GM19395 (cell line): Measurements from ENCODE around the gene ADGRL2.

ENCODE experiments used
- ATAC-seq: cut with Tn5 transposase; IDR thresholded peaks from one replicate; pipeline ENCODE4 v1.9.1; 2021; ENCODE audit warnings: mild to moderate bottlenecking, moderate library complexity; ENCODE audit not compliant: unreplicated experiment

Gene ADGRL2

DNA sequence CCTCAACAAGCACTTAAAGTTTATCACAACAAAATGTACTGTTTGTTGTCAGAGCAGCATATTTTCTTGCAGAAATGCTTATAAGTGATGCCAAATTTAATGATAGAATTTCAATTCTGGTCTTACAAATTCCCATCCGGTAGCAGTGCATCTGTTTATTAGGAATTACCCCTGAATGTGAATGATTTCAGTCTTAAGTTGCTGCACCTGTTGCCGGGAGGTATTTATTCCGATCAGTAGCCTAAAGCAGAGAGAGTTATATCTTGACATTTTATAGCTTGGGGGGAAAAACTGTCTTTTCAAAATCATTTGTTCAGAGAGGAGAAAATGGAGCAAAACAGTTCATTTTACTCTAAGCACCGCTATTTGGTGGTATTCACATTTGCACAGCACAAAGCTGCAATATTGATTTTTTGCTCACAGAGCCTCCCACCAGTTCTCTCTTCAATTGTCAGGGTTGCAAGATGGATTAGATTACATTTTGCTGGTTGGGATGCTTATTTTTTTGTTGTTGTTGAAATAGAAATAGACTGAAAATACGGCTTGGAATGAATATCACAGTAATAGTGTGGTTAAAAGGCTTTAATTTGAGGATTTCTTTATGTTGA, 98.6 kb downstream of the ADGRL2 start:
- ATAC-seq = no peak

DNA sequence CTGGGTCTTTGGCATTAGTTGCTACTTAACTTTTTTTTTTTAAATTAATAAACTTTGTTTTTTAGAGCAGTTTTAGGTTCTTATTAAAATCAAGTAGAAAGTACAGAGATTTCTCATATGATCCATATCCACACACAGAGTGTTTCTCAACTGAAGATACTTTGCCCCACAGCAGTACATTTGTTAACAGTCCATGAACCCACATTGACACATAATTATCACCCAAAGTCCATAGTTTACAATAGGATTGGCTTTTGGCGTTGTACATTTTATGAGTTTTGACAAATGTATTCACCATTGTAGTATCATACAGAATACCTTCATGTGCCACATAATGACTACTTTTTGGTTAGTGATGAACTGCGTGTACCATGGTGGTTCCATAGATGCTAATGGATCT, 106.8 kb downstream of the ADGRL2 start:
- no peak for ATAC-seq

DNA sequence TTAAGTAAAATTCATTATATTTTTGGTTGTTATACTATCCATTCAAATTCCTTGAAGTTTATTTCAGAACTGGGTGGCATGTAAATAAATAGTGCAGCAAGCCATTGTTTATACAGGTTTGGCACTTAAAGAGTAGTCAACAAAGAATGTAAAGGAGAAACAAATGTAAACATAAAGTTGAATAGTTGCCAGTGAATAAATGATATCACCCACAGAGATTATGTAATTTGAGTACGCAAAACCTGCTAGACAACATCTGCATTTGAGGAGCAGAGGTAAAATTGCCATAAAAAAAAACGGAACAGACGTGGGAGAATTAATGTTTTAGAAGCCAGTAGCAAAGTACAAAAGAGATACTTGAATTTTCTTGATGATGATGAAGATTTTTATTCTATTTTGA, 111.6 kb downstream of the ADGRL2 start:
- no peak for ATAC-seq

DNA sequence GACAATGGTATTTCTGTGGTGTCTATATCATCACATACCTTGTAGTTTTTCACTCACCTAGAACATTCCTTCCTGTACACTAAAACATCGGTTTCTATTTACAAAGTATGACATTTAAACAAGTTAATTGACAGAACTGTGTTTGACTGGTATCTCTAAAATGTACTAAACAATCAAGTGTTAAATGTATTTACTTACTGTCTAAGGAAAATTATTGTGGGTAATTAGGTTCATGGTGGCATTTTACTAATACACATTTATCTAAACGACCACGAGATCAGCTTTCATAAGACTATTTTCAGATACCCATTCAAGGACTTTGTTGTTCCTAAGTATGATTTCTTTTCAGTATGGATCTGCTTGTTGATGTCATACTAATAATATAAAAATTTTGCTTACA, 115.2 kb downstream of the ADGRL2 start:
- ATAC-seq = no peak

DNA sequence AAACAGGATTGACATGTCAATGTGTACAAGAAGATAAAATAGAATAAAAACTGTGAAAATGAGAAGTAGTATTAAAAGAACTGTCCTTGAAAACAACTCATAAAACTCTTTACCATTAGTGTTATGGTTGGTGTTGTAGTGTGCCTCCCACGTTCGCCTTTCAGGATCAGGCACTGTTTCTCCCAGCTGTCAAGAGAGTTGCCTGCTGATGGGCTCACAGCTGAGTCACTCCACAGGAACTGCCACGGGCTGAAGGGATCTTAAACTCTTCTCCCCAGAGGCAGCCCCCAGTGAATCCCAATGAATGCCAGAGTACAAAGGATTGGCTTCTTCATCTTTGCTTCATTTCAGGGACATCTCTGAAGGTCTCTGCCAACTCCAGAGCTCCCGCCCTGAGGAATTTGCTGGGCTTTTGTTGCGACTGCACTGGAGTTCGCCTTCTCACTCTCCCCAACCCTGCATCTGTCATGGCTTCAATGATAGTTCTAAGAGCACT, 119.6 kb downstream of the ADGRL2 start:
- ATAC-seq = no peak

DNA sequence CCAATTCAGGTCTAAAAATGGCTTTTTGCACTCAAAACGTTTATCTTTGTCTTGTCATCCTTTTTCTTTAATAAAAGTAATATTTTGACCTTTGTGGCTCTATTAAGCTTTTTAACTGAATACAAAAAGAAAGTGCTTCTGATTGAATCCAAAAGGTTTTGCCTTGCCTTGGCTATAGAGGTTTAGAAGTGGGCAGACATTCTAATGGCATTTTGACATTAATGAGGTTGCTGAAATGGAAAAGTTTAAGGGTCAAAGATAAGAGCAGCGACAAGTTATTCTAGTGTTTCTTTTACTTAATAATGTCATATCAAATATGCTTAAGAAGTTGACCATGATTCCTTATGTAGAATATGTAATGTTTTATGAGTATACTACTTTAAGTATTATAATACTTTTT, 120.2 kb downstream of the ADGRL2 start:
- ATAC-seq = no peak

DNA sequence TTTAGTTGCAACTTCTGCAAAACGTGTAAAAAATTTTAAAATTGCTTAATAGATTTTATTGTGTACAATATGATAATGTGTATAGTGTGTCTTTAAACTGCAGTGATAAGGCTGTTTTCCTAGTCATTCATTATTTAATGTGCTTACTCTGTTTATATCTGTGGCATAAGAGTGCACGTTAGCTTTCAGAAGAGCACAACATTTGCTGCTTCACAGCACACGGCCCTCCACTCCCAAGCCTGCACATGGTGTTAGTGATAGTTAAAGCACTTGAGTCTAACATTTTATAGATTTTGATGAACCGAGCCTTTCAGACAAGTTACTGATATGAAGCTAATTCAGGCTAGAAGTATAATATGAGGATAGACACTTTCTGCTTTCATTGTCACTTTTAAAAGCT, 120.6 kb downstream of the ADGRL2 start:
- ATAC-seq = no peak

DNA sequence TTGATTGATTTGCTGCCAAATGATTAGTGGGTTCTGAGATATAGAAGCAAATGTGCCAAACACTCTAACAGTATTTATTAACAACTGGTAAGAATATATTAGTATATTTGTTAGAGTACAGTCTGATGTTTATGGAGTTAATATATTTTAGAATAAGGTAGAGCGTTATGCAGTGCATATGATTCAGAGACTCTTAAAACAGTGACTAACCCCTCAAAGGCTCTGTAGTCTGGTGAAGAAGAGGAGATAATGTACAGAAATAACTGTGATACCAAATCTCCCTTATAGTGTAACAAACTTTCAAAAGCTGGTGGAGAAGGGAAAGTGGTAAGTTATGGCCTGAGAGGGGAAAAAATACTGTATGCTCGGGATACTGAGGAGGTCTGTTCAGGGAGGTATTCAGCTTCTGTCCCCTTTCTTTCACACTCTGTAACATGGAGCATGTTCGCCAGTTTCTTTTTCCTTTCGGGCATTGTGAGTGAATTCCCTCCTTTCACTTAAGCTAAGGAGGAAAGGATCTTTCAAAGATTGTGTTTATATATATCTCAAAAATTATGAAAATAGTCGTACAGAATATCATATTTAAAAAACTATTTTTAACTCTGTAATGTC, 121.2 kb downstream of the ADGRL2 start:
- no peak for ATAC-seq

DNA sequence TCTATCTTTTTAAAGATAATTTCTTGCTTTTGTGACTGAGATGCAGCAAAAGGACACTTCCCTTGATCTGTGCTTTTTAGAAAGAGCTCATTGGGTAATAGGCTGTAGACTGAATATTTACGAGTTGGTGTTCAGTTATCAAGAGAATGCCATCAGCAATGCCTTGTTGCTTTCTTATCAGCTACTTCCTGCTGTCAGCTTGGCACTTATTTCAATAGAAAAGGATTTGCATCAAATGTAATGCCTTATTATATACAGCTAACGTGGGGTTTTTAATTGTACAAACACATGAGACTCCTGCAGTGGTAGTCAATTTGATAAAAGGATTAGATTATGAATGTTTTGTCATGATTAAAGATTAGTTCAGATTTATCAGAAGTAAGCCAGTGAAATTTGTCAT, 122.2 kb downstream of the ADGRL2 start:
- ATAC-seq = no peak

DNA sequence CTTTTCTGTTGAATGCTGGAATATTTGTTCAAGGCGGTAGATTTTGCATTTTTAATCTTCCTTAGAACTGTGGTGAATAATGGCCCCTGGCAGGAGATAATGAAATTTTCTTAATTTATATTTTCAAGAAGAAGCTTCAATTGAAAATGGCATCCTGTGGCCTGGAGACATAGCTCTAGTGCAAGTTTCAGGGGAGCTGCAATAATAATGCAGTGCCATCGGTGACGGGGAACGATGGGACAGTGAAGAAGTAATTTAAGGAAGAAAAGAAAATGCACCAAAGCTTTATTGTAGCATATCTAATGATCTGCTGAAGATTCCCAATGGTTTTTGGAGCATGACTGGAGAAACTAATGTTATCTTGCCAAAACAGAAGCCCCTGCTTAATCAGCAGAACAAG, 128.4 kb downstream of the ADGRL2 start:
- ATAC-seq = no peak

DNA sequence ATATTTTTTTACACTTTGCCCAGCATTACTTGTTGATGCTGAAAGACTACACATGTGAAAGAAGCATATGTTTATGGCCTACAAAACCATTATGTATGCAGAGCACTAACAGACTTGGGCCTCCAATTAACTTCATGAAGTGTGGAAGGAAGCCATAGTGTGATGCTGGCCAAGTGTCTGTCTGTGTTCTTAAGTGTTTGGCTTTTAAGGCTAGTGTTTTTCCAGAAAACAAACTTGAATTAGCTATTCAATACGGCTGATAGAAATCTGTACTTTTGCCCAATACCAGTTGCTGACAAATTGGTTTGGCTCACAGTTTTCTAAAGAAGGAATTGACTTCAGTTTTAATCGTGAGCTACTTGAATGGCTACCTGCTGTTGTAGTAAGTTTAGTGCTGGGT, 136.1 kb downstream of the ADGRL2 start:
- ATAC-seq = no peak

DNA sequence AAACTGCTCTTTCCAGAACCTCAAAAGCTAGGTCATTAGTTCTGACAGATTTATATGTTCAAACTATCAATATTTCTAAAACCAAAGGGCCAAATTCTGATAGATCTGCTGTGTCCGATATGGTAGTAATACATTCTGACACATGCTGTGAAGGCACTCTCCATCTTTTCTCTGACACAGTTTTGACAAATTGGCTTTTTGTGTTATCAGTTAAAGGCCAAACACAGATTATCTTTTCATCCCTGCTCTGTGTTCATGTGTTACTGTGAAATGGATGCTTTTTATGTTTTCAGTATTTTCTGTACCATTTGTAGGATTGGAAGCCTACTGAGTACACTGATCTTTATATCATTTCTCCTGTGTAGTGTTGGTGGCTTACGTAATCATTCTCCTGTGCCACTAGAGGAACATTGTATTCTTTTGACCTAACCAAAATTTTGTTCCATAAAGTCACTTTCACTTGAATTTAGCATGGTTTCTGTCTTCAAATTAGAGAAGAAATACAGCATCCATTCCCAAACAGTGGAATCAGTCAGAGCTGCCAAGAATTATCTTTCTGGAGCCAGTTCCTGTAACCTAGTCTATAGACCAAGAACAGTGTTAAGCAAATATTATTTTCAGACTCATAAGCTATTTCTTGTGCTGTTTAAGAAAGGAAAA, 137.2 kb downstream of the ADGRL2 start:
- no peak for ATAC-seq

DNA sequence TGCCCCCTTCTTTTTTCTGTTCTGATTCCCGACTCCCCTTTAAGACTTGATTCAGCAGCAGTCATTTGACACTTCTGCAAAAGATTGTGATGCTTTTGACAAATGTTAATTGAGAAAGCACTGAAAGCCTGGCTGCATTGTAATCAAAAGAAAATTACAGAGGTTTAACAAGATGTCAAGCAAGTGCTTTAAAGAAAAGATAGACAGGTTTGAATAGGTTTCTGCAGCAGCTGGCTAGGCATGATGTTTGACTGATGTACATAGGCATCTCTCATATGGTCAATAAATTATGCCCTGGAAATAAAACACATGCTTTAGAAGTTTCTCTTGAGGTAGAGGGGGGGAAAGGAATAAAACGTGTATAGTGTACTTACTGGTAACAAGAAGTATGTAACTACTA, 147.8 kb downstream of the ADGRL2 start:
- no peak for ATAC-seq

DNA sequence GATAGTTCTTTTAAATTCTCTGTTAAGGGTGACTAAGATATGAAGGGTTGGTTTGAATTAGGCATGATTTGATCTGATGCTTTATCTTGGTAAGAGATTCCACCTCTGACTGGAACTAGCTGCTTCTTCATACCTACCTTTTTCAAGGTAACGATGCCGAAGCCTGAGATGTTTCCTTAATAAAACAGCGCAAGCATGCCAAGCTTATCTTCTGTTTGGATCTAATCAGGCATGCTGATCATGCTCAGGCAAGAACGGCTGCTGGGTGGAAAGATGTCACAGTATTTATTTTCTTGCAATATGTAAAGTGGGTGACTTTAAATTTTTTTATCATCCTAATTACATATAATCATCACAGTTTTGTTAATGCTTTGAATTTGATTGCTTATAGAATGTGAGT, 148.7 kb downstream of the ADGRL2 start:
- ATAC-seq = no peak

DNA sequence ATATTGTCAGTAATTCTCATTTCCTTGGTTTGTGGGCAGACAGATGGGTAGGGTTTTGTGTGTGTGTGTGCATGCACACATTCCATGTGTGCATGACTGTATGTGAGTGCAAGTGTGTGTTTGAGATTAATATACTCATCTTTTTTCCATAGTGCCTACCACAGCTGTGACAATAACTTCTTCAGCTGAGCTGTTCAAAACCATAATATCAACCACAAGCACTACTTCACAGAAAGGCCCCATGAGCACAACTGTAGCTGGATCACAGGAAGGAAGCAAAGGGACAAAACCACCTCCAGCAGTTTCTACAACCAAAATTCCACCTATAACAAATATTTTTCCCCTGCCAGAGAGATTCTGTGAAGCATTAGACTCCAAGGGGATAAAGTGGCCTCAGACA, 149.3 kb downstream of the ADGRL2 start:
- no peak for ATAC-seq

DNA sequence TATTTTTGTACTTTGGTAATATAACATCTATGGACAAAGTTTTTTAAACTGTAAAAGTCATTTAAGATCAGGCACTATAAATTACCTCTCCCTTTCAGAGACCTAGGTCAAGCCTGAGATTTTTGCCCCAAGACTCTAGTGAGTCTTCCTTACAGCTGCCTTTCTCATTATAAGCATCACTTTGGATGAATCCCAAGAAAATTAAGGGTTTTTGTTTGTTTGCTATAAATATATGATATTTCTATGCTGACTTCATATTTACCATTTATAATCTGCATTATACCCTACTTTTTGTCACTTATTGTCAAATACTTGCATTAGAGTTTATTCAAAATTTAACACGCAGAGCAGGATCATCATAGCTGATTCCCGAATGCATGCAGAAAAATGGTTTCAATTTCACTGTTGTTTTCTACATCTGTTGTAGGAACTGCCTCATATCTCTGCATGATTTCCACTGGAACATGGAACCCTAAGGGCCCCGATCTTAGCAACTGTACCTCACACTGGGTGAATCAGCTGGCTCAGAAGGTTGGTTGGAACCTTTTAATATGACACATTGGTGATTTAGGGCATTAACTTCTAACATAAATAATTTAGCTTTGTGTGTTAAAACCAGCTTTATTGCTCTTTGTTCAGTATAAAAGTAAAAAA, 150.0 kb downstream of the ADGRL2 start:
- no peak for ATAC-seq

DNA sequence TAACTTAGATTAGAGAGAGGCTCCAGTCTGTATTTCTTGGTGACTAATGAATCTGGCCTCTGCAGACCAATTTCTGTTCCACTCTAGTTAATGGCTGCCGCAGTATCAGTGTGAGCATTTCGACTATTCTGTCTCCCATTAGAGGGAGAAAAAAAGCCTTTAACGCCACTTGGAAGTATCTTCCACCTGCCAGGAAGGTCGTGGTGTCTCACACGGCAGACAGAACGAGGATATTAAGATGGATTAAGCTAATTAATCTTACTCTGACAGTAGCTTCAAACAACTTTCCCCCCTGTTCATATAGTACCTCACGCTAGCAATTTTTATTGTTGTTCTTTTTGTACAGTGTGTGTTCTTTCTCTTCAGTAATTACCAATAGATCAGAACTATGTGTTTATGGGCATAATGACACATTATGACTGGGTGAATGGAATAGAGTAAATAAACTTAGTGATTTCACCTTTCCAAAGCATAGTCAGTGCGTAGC, 153.8 kb downstream of the ADGRL2 start:
- ATAC-seq = no peak

DNA sequence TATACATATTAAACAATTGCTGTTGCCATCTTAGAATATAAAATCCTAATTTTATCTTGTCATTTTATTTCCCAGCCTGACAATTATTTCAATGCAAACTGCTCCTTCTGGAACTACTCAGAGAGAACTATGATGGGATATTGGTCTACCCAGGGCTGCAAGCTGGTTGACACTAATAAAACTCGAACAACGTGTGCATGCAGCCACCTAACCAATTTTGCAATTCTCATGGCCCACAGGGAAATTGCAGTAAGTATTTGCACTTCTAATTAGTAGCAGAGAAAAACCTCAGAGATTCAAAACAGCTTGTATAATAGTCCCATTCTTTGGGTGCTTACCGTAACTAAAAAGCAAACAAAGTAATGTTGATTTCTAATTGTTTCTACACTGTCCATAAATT, 167.2 kb downstream of the ADGRL2 start:
- ATAC-seq = no peak

DNA sequence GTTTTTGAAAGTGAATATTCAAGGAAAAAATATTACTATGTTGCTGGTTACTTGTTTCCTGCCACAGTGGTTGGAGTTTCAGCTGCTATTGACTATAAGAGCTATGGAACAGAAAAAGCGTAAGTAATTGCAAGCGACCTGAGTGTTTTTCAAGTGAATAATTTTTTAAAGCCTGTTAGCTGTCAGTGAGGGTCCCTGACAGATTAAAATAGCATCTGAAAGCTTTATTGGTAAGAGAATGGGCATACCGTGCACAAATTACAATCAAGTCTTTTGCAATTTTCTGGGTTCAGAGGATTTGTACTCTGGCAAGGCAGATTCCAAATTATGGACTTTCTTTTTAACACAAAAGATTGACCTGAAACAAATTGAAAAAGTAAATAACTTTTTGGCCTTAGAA, 169.7 kb downstream of the ADGRL2 start:
- ATAC-seq = no peak

DNA sequence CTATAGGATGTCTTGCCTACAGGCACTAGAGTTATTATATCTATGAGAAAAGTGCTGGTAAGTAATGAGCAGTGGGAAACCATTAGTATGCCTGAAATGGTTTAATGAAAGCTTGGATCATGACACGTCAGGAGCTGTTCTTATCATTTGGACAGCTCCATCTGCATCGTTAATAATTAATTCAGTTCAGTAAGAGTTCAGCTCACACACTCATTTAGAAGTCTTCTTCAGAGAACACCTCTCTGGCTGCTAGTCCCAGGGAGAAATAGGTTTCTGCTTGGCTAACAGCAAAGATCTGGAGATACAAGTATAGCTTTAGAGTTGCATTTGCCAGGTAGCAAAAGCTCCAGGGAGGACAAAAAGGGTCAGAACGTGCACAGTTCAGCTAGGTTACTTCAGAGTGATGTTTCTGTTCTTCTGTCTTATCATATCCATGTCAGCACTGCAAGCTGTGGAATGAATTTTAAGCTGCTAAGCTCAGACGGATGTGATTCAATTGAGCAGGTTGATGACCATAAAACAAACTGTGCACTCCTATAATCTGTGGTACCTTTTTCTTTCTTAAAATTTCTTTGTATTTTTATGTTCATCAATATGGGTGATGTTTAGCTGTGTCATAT, 173.6 kb downstream of the ADGRL2 start:
- no peak for ATAC-seq

DNA sequence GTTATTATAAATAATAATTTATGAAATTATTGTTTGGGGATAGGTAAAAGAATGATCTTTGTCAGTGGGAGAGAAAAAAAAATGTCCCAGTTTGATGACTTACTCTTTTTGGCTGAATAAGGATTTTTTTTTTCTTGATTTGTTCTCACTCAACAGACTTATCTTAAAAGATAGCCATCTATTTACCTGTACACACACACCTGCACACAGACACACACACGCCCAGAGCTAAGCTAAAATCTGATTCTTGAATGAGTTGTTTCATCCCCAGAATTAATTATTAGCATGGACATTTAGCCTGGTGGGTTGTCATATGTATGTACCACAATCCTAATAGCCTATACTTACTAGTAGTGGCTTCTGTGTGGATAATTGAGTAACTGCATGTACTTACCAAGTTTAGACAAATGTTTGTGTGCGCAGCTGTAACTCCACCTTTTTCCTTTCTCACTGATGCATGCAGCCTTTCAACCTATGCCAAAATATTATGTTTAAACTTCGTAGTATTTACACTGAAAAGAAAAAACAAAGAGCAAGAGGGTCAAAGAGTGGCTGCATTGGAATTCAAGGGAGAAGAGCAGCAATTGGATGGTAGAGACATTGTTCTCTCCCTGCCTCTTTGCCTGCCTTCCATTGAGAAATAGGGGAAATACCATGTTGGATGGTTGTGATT, 174.3 kb downstream of the ADGRL2 start:
- no peak for ATAC-seq
